ENCODE results near the gene LPIN1.
"Not testable (repeated sequence)": the region's sequence is repeated elsewhere in the genome, so short reads cannot be mapped to it uniquely, and the experiment has no call there.

The LPIN1 gene

DNA sequence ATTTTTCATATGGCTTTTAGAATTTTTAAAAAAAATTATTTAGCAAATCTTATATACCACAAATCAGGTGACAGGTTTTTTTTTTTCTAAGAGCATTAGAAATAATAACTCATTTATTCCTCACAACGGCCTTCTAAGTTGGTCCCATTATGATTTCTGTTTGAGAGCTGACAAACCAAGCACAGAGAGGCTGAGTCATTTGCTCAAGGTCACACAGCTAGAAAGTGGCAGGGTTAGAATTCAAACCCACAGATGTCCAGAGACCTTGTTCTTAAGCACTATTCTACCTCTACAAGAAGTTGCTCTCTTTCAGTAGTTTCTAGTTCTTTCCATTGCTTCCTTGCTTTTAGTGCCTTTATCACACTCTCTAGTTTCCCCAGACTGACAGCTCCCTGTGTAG is 28.8 kb upstream of the LPIN1 start:
- DNase-seq: no peak

DNA sequence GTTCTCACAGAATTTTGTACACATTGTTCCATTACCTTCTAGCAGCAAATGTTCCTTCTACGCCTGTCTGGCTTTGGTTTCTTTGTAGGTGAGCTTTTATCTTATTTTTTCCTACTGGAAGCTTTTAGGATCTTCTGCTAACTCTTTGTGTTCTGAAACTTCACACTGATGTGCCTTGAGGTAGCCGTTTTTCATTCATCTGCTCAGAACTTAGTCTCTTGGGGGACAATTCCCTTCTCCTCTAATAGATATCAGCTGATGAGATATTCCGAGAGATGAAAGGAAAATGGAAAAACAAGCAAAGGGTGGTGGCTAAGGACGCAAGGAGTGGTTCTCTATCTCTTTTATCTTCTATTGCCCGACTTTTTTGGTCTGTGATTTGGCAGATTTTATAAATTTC is 27.8 kb upstream of the LPIN1 start:
- DNase-seq: no peak

DNA sequence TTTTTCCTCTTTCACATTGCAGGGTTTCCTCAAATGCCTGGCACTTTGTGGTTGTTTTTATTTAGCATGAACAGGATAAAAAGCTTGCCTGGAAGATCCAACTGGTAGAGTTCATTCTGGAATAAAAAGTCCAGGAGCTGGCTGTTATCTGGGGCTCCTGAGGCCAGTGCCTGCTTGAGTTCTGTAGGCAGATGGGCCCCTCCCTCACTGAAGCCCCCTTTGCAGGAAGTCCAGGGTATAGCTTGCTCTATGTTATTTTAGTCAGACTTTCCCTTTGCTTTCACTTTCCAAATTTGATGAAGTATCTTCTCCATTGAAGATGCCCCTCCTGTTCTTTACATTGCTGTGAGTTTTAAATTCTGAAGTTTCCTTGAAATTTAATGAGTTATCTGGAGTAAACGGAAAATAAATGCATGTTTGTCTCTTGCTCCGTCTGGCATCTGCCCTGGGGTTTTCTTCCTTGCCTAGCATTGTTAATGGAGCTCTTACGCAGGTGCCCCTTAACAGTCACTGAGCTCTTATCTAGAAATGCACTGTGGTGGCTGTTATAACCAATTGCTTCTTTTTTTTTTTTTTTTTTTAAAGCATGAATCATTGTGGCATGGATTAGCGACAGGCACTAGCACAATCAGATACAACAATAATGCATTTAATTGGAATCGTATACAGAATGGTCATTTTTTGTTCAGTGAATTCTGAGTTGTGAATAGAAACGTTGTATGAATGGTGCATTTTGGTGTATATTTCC is 27.0 kb upstream of the LPIN1 start:
- DNase-seq: no peak

DNA sequence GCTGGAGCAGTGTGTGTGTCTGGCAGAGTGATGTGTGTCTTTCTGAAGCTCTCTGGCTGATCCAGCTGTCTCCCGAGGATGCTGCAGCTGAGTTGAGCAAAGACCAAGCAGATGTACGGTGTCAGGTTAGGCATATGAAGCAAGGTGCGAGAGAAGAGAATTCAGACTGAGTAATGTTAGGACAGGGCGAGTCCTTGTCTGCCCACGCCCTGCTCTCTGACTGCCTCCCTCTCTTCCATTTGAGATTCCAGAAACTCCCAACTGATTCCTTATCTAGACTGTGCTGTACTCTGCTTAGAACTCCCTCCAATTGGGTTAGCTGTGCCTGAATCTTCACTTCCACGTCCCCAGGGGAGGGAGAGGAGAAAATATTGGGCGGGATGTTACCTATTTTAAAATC is 25.7 kb upstream of the LPIN1 start:
- DNase-seq: no peak

DNA sequence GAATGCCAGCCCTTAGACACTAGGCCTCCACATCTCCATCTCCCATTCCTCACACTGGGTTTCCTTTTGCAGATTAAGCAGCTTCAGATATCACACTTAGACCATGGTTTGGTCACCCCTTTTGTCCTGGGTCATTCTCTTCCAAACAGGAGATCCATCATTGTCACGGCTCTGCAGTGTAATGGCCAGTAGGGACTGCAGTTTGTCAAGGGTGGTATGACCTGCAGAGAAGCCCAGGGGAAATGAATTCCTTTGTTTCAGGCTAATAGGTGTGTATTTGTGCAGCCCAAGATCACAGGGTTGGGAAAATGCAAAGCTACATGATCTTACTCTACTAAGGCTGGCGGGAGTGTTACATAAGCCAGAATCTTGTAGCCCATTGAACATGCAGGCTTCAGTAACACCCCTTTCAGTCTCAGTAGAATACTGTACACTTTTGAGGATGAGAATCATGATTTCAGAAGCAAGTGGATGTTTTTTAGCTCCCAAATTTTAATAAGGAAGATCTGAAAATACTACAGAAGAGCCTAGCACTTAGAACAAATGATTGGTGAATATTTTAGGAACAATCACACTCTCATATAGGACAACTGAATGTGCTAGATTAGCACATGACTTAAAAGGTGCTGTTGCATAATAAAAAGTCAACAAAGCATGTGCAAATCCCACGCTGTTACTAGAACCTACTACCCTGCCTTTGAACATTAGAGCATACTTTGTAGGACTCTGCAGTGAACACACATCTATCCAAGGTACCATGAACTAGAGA is 24.0 kb upstream of the LPIN1 start:
- DNase-seq: no peak

DNA sequence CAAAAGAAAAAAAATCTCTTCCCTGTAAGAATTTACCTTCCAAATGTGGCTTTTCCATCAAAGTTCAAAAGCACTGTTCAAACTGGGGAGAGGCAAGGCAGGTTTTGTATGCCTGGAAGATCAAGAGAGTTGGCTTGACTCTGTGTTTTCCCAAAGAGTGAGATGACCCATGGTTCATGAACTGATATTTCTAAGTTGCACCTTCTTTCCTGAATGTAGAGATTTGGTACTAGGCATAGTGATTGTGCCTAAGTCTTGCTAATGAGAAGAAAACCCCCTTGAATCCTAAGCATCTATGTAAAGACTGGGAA is 23.4 kb upstream of the LPIN1 start:
- no peak for DNase-seq

DNA sequence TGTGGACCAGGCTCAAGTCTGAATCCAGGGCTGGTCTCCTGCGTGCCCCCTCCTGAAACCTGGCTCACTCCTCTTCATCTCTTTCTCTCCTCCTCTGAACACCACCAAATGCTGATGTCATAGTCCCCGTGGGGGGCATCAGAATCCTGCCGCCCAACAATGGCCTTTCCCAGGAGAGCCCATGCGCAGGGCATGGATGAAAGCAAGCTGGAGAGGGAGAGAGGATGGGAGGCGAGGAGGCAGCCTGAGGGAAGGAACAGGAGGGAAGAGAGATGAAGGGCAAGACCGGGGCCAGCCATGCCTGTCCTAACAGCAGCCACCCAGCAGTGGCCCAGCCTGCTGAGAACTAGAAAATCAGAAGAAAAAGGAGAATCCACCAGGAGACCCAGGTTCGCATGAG is 22.3 kb upstream of the LPIN1 start:
- no peak for DNase-seq

DNA sequence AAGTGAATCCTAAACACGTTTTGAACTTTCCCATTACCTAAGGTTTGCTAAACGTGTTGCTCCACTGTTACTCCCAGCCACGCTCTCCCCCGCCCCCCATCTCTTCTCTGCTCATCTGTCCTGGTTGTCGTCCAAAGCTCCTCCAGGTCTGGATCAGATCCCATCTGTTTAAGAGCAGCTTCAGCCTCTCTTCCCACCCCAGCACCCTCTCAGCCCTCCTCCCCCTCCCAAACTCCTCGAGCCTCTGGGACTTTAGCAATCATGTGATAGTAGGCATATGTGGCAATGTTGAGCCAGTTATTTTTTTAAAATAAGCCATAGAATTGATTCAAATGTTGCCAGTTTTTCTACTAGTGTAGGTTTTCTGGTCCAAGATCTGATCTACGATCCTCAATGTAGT is 20.0 kb upstream of the LPIN1 start:
- DNase-seq: no peak

DNA sequence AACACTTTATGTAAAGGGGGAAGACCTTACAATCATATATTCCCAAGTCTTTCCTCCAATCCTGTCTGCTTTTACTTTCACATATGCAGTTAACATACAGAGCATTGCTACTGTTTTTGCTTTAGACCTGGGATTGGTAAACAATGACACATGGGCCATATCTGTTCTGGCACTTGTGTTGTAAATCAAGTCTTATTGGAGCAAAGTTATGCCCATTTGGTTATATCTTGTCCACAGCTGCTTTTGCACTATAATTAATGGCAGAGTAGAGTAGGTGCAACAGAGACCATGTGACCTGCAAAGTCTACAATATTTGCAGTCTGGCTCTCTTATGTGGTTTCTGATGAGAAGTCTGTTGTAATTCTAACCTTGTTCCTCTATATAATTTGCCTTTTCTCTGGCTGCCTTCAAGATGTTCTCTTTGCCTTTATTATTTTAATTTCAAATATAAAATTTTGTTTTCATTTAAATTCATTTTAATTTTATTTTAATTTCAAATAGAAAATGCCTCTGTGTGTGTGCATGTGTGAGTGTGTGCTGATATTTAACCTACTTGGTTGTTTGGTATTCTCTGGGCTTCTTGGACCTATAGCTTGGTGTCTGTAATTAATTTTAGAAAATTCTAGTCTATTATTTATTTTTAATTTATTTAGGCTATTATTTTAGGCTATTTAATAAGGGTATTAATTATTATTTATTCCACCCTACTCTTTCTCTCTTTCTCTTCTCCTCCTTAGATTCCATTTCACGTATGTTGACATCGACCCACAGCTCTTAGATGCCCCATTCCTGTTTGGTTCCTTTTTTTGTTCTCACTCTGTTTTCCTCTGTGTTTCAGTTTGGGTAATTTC is 16.8 kb upstream of the LPIN1 start:
- DNase-seq: no peak

DNA sequence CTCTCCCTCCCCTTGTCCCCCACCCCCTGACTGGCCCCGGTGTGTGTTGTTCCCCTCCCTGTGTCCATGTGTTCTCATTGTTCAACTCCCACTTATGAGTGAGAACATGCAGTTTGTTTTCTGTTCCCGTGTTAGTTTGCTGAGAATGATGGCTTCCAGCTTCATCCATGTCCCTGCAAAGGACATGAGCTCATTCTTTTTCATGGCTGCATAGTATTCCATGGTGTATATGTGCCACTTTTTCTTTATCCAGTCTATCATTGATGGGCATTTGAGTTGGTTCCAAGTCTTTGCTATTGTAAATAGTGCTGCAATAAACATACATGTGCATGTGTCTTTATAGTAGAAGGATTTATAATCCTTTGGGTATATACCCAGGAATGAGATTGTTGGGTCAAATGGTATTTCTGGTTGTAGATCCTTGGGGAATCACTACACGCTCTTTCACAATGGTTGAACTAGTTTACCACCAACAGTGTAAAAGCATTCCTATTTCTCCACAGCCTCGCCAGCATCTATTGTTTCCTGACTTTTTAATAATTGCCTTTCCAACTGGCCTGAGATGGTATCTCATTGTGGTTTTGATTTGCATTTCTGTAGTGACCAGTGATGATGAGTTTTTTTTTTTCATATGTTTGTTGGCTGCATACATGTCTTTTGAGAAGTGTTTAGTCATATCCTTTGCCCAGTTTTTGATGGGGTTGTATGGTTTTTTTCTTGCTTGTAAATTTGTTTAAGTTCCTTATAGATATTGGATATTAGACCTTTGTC is 15.0 kb upstream of the LPIN1 start:
- not testable (repeated sequence) for DNase-seq

DNA sequence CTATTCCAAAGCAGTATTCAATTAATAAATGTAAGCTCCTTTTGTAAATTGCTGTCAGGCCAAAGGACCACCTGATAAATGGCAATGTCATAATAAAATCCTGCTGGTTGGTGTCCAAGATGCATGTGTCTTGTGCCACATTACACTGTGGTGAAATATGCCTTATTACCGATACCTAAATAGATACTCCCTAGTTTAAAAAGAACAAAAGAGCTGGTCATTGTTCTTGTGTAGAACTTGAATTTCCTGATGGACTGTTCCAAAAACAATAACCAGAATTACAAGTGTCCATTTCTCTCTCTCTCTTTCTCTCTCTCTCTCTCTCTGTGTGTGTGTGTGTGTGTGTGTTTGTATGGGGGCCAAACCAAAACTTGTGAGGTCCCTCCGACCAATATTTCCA is 13.8 kb upstream of the LPIN1 start:
- DNase-seq: no peak

DNA sequence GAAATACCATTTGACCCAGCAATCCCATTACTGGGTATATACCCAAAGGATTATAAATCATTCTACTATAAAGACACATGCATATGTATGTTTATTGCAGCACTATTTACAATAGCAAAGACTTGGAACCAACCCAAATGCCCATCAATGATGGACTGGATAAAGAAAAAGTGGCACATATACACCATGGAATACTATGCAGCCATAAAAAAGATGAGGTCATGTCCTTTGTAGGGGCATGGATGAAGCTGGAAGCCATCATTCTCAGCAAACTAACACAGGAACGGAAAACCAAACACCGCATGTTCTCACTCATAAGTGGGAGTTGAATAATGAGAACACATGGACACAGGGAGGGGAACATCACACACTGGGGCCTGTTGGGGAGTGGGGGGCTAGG is 8.6 kb upstream of the LPIN1 start:
- DNase-seq: not testable (repeated sequence)

DNA sequence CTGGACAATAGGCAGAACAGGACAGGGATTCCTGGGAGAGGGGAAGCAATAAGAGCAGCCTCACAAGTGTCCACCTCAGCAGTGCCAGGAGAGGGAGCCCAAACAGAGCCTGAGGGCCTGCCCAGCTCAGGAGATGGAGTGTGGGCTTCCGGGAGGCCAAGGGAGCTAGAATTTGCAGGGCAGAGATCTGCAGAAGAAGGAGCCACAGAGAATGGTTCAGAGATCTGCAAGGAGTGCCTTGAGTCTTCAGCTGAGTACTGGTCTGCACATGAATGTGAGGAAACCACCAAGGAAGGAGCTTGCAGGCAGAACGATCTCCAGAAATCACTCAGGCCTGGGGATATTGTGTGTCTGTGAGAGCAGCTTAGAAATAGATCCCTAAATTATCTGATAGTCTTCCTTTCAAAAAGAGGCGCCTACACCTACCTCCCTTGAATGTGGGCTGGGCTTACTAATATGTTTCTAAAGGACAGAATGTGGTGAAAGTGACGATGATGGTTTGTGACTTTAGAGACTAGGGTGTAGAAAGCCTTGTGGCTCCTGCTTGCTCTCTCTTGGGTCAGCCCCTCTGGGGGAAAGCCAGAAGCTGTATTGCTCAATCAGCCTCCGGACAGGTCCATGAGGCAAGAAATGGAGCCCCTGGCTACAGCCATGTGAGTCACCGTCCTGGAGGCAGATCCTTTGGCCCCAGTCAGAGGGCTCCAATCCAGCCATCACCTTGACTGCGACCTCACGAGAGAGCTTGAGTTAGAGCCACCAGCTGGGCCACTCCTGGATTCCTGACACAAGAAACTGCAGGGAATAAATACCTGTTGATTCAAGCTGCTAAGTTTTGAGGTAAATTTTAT is 7.6 kb upstream of the LPIN1 start:
- no peak for DNase-seq

DNA sequence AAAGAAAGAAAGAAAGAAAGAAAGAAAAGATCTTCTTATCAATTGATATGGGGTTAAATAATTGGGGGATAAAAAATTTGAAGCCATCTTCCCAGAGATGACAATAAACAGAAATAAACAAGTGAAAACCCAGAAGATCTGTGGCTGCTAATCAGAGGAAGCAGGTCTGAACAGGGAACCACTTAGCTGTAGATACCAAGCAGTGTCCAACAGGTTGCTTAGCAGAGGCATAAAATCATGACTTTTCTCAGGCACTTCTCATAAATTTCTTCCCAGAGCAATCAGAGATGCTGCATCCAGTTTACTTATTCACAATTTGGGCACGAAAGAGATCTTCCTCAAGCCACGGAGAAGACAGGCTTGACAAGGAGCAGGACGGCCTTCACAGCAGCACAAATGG is 5.7 kb upstream of the LPIN1 start:
- no peak for DNase-seq

DNA sequence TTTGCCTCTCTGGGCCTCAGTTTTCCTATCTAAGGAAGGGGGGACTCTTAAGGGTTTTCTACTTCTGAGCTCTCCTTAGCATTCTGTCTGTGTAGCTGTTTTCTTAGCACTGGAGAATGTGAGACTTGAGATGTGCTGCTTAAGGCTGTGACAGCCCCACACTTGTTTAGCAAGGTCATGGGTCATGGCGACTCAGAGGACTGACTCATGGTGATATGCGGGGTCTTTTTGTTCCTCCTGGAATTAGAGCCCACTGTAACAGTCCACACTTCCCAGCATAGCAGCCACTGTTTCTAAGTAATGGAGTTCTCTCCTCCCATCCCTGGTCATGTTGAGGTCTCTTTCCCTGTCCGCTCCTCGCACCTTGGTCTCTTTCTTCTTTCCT is 4.1 kb upstream of the LPIN1 start:
- DNase-seq: no peak

DNA sequence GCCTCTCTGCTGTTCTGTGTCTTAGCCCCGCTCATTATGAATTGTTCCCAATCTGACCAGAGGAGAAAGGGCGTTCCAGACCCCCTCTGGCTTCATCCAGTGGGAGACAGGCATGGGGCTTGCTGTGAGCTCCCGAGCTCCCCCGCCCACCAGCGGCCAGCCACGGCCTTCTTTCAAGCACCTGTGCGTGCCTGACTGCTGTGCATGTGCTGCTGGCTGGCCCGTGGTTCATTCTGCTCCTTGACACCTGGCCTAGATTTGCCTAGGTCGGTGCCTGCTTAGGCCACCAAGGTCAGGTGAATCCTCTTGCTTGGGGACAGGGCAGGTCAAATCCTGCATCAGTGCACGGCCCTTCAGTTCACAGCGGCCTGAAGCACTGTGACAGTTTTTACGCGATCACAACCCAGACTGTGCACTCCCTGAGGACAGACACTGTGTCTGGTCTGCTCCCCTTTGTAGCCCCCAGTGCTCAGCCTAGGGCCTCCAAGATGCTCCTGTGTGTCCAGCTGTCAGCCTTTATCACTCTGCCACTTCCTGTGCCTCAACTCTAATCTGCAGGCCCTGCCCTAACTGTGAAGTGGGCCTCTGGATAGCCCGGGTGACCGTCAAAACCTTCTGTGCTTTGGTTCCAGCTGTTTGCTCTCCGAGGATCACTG is 3.6 kb upstream of the LPIN1 start:
- no peak for DNase-seq

DNA sequence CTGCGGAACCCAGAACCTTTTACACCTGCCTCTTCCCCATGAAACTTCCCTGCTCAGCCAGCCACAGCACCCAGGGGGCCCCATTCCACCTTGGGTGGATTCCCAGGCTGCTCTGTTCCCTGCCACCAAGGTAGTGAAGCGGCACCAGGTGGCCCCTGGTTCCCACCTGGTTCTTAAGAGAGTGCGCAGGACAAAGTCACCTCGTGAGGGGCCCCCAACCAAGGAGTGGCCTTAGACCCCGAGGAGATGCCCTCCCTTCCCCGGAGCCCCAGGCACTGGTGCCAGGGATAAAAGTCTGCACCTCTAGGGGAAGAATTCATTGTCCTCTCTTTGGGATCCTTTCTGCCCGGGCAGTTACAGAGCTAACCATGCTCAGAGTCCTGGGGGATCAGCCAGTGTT is 3.1 kb upstream of the LPIN1 start:
- no peak for DNase-seq

DNA sequence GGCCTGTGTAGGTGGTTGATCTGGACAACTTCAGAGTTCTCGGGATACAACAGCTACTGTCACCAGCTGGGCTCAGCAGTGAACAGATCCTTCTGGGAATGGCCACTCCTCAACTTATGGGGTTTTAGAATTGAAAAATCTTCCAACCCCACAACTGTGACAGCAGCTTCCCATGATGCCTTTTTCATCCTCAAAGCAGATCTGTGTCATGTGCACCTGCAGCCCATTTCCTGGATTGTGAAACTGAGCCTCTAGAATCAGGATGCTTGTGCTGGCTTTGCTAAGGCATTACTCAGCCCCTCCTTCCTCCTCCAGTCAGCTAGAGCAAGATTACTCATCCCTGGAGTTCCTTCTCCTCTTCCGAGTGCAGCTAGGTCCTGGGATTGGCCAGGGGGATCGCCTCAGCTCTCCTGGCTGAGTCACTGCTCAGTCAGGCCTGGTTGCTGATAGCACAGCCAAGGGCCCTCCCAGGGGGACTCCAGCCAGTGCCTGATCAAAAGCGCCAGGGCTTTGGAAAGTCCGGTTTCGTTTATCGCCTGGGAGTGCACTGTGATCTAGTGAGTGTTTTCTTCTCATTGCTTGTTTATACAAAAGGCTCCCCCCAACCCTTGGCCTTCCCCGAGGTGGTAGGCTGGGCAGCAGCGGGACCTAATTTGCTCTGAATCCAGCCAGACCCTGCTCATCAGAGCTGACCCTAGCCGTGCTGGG is 2.4 kb upstream of the LPIN1 start:
- peak; percentile 62 for DNase-seq

DNA sequence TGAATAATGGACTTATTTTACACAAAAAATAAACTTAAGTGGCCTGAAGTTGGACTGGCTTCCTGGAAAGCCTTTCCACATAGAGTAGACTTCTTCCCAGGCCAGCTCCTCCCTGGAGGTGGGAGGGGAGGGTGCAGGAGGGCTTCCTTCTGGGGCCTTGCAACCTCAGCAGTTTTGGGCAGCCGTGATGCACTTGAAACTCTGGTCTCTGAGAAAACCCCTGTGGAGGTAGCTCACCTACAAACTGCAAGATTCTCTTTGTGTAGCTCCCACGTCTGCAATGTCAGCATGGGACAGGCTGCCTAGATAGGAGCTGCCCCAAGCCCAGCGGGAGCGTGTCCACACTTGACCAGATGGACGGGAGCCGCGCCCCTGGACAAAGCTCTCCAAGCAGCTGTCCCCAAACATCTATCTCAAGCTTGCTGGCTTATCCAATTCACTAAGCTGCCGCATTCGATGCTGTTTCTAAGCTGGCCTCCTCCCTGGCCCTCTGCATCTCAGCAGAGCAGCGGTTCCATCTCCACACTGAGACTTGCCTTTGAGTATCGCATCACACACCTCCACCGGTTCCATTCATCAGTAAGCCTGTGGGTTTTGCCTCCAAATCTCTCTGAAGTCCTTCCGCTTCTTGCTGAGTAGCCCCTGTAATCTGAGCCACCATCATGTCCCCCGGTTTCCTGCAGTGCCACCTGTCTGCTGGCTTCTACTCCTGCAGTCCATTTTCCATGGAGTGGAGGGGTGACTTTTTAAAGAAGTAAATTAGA is 1.6 kb upstream of the LPIN1 start:
- no peak for DNase-seq

All from activated CD8-positive, alpha-beta memory T cell treated with anti-CD3 and anti-CD28 coated beads, Interleukin-2, amount 50 U/mL, for 4 hours (primary cell).